Keratinocyte (primary cell): ENCODE results near the gene METTL9. TPM values are rescaled to one million over a fixed set of nuclear protein-coding genes. Genes with fewer than 3 reads are reported as not detected.

ENCODE experiments used
- DNase-seq: peaks from one replicate; pipeline ENCODE4 v3.0.0-alpha.2; 2011; ENCODE audit warnings: low read depth, missing footprints, low spot score
- FAIRE-seq: peaks from 2 replicates; lab custom pipeline; 2011; peaks lifted over from hg19 to GRCh38; lab: Jason Lieb, UNC
- H2AFZ ChIP-seq: 2 replicates; pipeline ENCODE4 v1.6.0; 2012; ENCODE audit warnings: low read length, control low read depth, inconsistent platforms; ENCODE audit not compliant: control insufficient read depth
- H3K27ac ChIP-seq: 2 replicates; pipeline ENCODE4 v1.5.1; 2011; ENCODE audit warnings: low read length; ENCODE audit not compliant: control insufficient read depth, insufficient read depth
- H3K27me3 ChIP-seq: 3 replicates; pipeline ENCODE4 v1.6.0; 2011; ENCODE audit warnings: low read length; ENCODE audit not compliant: control insufficient read depth, insufficient read depth; ENCODE audit errors: extremely low read depth
- H3K36me3 ChIP-seq, 2 experiments: 2 replicates in 1 of 2; 3 replicates in 1 of 2; pipeline ENCODE4 v1.5.1; 2011; ENCODE audit warnings: low read length in 2 of 2, mild to moderate bottlenecking in 1 of 2; ENCODE audit not compliant: control insufficient read depth in 2 of 2, insufficient read depth in 2 of 2; ENCODE audit errors: extremely low read depth in 1 of 2
- H3K4me1 ChIP-seq: 3 replicates; pipeline ENCODE4 v1.5.1; 2011; ENCODE audit warnings: low read length; ENCODE audit not compliant: control insufficient read depth, insufficient read depth; ENCODE audit errors: extremely low read depth
- H3K4me2 ChIP-seq: 3 replicates; pipeline ENCODE4 v1.6.0; 2011; ENCODE audit warnings: low read depth, low read length; ENCODE audit not compliant: control insufficient read depth, insufficient read depth; ENCODE audit errors: extremely low read depth
- H3K4me3 ChIP-seq, 3 experiments: fragments of 200-600 bp in 1 of 3; sonication (generic) in 1 of 3; 2 replicates in 2 of 3; 3 replicates in 1 of 3; pipeline ENCODE4 v1.5.1; 2011 to 2016; ENCODE audit warnings: low read length in 3 of 3, mild to moderate bottlenecking in 3 of 3, control low read depth in 2 of 3, inconsistent platforms in 1 of 3, low read depth in 1 of 3, mixed read lengths in 1 of 3, mixed run types in 1 of 3, moderate library complexity in 1 of 3; ENCODE audit not compliant: control insufficient read depth in 2 of 3, insufficient read depth in 2 of 3; ENCODE audit errors: extremely low read depth in 1 of 3
- H3K79me2 ChIP-seq: 2 replicates; pipeline ENCODE4 v1.6.0; 2012; ENCODE audit warnings: low read length; ENCODE audit not compliant: control insufficient read depth, insufficient read depth
- H3K9ac ChIP-seq: 3 replicates; pipeline ENCODE4 v1.6.0; 2011; ENCODE audit warnings: low read length; ENCODE audit not compliant: control insufficient read depth, insufficient read depth; ENCODE audit errors: extremely low read depth
- H3K9me1 ChIP-seq: 3 replicates; pipeline ENCODE4 v1.6.0; 2011; ENCODE audit warnings: low read length; ENCODE audit not compliant: control insufficient read depth, insufficient read depth; ENCODE audit errors: extremely low read depth
- H3K9me3 ChIP-seq: 2 replicates; pipeline ENCODE4 v1.5.1; 2012; ENCODE audit warnings: low read depth, low read length; ENCODE audit not compliant: control insufficient read depth
- H4K20me1 ChIP-seq: 3 replicates; pipeline ENCODE4 v1.6.0; 2011; ENCODE audit warnings: low read length; ENCODE audit not compliant: control insufficient read depth, insufficient read depth; ENCODE audit errors: extremely low read depth
- EZH2 ChIP-seq: IDR thresholded peaks from one replicate; pipeline ENCODE4 v1.6.1; 2012; ENCODE audit warnings: inconsistent platforms, mild to moderate bottlenecking, low read length, moderate library complexity
- dilution Hi-C: fragments of 300-500 bp; cut with MboI; formaldehyde crosslinking; loops from one replicate; pipeline ENCODE4 v1.7.0; 2020; ENCODE audit warnings: low sequenced_read_pairs; ENCODE audit not compliant: extremely low pct_ligation_motif_present
- polyA plus RNA-seq, 5 experiments: library from polyadenylated mRNA; depleted of rRNA in 3 of 5; stranded (reverse) in 3 of 5; stranded (forward) in 1 of 5; unstranded in 1 of 5; fragments of >200 nt; gene quantifications; 1 replicate in 1 of 5; 2 replicates in 3 of 5; 3 replicates in 1 of 5; pipeline versions ENCODE4 v1.2.1 to v1.2.3, GENCODE V29; 2011 to 2012; ENCODE audit warnings: missing spikeins in 2 of 5, low read depth in 1 of 5, low replicate concordance in 1 of 5
- TF ChIP-seq, protein P1 (sequence below), 3 experiments: IDR thresholded peaks in 1 of 3; conservative IDR thresholded peaks in 1 of 3; optimal IDR thresholded peaks in 1 of 3; 2 replicates in 2 of 3; 3 replicates in 1 of 3; pipeline versions ENCODE3 to v1.5.1; 2011; ENCODE audit warnings: low read length in 3 of 3, mild to moderate bottlenecking in 3 of 3, moderate library complexity in 2 of 3, control low read depth in 1 of 3, inconsistent platforms in 1 of 3; ENCODE audit not compliant: insufficient read depth in 2 of 3; ENCODE audit errors: extremely low read depth in 1 of 3

Gene METTL9
- polyA plus RNA-seq, 1 donor (not counting 4 experiments of a cell fraction or from before 2014, with no cell fraction given): 108 TPM

DNA sequence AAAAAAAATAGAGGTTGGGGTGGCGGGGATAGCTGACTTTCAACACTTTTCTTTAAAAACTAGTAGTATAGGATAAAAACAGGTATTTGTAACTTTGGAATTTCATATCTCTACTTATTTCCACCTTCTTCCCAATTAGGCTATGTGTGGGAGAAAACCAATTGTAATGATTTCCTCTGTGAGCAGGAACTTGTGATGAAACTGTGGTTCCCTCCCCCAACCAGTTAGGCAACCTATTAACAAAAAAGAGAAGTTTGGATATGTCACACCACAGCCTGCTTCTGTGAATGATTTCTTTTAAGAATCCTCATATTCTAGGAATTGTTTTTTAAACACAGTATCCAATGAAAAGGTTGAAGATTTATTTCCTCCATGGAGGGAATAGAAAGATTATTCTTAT lies 51.1 kb downstream of the METTL9 start:
- dilution Hi-C loops: no loop called here

DNA sequence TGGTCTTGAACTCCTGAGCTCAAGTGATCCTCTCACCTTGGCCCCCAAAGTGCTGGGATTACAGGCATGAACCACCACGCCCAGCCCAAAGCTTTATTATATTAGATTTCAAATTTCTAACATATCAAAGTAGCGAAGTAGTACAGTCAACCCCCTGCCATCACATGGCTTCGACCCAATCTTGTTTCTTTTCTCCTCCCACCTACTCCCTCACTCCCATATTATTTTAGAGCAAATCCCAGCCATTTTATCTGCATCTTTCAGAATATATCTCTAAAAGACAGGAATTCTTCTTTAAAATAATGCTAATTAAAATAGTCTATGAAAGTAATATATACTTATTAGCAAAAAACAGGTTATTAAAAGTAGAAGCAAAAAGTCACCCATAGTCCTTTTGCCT lies 52.1 kb downstream of the METTL9 start:
- no peaks in the 10 kb centered on the region for H3K9me3 ChIP-seq
- no peak overlapping the region for H2AFZ ChIP-seq
- H3K27ac ChIP-seq: no peak overlapping the region
- peaks cover 11% of the 10 kb centered on the region for H3K79me2 ChIP-seq
- no peaks in the 10 kb centered on the region for H3K9me1 ChIP-seq
- peaks cover 19% of the 10 kb centered on the region for H3K4me1 ChIP-seq
- H3K4me3 ChIP-seq: no peak overlapping the region
- no peak overlapping the region for H3K4me2 ChIP-seq
- no peak for DNase-seq
- H4K20me1 ChIP-seq: peaks cover 4% of the 10 kb centered on the region
- H3K36me3 ChIP-seq: peaks cover 7 to 9% of the 10 kb centered on the region in 2 experiments
- H3K27me3 ChIP-seq: no peaks in the 10 kb centered on the region
- dilution Hi-C loops: no loop called here
- TF ChIP-seq, protein P1, sequence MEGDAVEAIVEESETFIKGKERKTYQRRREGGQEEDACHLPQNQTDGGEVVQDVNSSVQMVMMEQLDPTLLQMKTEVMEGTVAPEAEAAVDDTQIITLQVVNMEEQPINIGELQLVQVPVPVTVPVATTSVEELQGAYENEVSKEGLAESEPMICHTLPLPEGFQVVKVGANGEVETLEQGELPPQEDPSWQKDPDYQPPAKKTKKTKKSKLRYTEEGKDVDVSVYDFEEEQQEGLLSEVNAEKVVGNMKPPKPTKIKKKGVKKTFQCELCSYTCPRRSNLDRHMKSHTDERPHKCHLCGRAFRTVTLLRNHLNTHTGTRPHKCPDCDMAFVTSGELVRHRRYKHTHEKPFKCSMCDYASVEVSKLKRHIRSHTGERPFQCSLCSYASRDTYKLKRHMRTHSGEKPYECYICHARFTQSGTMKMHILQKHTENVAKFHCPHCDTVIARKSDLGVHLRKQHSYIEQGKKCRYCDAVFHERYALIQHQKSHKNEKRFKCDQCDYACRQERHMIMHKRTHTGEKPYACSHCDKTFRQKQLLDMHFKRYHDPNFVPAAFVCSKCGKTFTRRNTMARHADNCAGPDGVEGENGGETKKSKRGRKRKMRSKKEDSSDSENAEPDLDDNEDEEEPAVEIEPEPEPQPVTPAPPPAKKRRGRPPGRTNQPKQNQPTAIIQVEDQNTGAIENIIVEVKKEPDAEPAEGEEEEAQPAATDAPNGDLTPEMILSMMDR (optimal IDR thresholded peaks at IDR 0.05 in 1 of 3, IDR thresholded peaks at IDR 0.05 in 1 of 3, conservative IDR thresholded peaks at IDR 0.05 in 1 of 3; ENCODE audit: extremely low read depth in 1 of 3, insufficient read depth in 2 of 3, low read length in 3 of 3): no peak
- no peak for TF ChIP-seq EZH2
- no peak overlapping the region for H3K9ac ChIP-seq
- FAIRE-seq: no peak

More for the DNA sequence above, 51.1 kb downstream of the METTL9 start:
- peaks cover 4% of the 10 kb centered on the region for H4K20me1 ChIP-seq
- peaks cover 5 to 6% of the 10 kb centered on the region in 2 experiments for H3K36me3 ChIP-seq
- DNase-seq (no peak), FAIRE-seq (no peak)
- TF ChIP-seq, protein P1 (optimal IDR thresholded peaks at IDR 0.05 in 1 of 3, IDR thresholded peaks at IDR 0.05 in 1 of 3, conservative IDR thresholded peaks at IDR 0.05 in 1 of 3; ENCODE audit: extremely low read depth in 1 of 3, insufficient read depth in 2 of 3, low read length in 3 of 3): no peak
- no peak for TF ChIP-seq EZH2
- no peaks in the 10 kb centered on the region for H3K9me1 ChIP-seq
- no peak overlapping the region for H2AFZ ChIP-seq
- H3K27ac ChIP-seq: no peak overlapping the region
- no peak overlapping the region for H3K9ac ChIP-seq
- no peaks in the 10 kb centered on the region for H3K27me3 ChIP-seq
- H3K4me1 ChIP-seq: peaks cover 19% of the 10 kb centered on the region
- H3K4me3 ChIP-seq: no peak overlapping the region
- no peak overlapping the region for H3K4me2 ChIP-seq
- peaks cover 12% of the 10 kb centered on the region for H3K79me2 ChIP-seq
- H3K9me3 ChIP-seq: no peaks in the 10 kb centered on the region
